ENCODE data around the gene ADGRG1.

GRCh38 chr16:57677622-57678369, 49.4 kb downstream of the ADGRG1 start:
- TF ChIP-seq, protein P1, sequence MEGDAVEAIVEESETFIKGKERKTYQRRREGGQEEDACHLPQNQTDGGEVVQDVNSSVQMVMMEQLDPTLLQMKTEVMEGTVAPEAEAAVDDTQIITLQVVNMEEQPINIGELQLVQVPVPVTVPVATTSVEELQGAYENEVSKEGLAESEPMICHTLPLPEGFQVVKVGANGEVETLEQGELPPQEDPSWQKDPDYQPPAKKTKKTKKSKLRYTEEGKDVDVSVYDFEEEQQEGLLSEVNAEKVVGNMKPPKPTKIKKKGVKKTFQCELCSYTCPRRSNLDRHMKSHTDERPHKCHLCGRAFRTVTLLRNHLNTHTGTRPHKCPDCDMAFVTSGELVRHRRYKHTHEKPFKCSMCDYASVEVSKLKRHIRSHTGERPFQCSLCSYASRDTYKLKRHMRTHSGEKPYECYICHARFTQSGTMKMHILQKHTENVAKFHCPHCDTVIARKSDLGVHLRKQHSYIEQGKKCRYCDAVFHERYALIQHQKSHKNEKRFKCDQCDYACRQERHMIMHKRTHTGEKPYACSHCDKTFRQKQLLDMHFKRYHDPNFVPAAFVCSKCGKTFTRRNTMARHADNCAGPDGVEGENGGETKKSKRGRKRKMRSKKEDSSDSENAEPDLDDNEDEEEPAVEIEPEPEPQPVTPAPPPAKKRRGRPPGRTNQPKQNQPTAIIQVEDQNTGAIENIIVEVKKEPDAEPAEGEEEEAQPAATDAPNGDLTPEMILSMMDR (conservative IDR thresholded peaks at IDR 0.05 in 1 of 2, IDR thresholded peaks at IDR 0.05 in 1 of 2; ENCODE audit: low read depth in 1 of 2, low read length in 2 of 2): no peak
- TF ChIP-seq EZH2 (IDR thresholded peaks at IDR 0.05; ENCODE audit: low read length, missing control alignments): no peak
